GM12878 (cell line): ENCODE results near the gene LDB3. TPM values are rescaled to one million over a fixed set of nuclear protein-coding genes. Genes with fewer than 3 reads are reported as not detected.

Experiments
- ATAC-seq: fragments of 200-7000 bp; cut with Tn5 transposase; 3 replicates; pipeline ENCODE4 v1.9.1; 2020; ENCODE audit warnings: mild to moderate bottlenecking, moderate library complexity
- BruUV-seq: library from RNA; stranded (reverse); fragments of 400-500 nt; replicated peaks from 2 replicates; lab custom pipeline; 2021; lab: Mats Ljungman, UMichigan
- CTCF ChIA-PET: fragments of 300-600 bp; sonication (Branson Sonifier 250); formaldehyde crosslinking; extraction: SDS; loops from one replicate; lab custom pipeline; 2021; ENCODE audit warnings: inconsistent platforms; lab: Yijun Ruan, JAX
- POLR2A ChIA-PET: fragments of 350-600 bp; formaldehyde crosslinking; extraction: SDS; loops from one replicate; lab custom pipeline; 2021; ENCODE audit warnings: inconsistent platforms; lab: Charles Lee
- RAD21 ChIA-PET: fragments of 300-600 bp; sonication (Branson Sonifier 250); formaldehyde crosslinking; loops from one replicate; lab custom pipeline; 2023; ENCODE audit warnings: antibody characterized with exemption; ENCODE audit not compliant: unreplicated experiment; lab: Charles Lee
- SMC1A ChIA-PET: fragments of 300-600 bp; sonication (Branson Sonifier 250); formaldehyde crosslinking; loops from one replicate; lab custom pipeline; 2023; ENCODE audit not compliant: unreplicated experiment, uncharacterized antibody; lab: Charles Lee
- DNase-seq: peaks from one replicate; pipeline ENCODE4 v3.0.0-alpha.2; 2011; ENCODE audit warnings: low read depth, low spot score
- FAIRE-seq: peaks from 3 replicates; lab custom pipeline; 2011; peaks lifted over from hg19 to GRCh38; lab: Jason Lieb, UNC
- H2AFZ ChIP-seq: 2 replicates; pipeline ENCODE4 v1.6.0; 2011; ENCODE audit warnings: low read depth, low read length, control low read depth; ENCODE audit not compliant: control insufficient read depth
- H3K27ac ChIP-seq: 2 replicates; pipeline ENCODE4 v1.5.1; 2011; ENCODE audit warnings: control low read depth; ENCODE audit not compliant: control insufficient read depth, insufficient read depth
- H3K27me3 ChIP-seq, 2 experiments: replicated peaks in 1 of 2; 2 replicates each; pipeline versions ENCODE4 v1.6.0 to v1.6.1; 2011; ENCODE audit warnings: low read length in 1 of 2; ENCODE audit not compliant: control insufficient read depth in 2 of 2, insufficient read depth in 2 of 2
- H3K36me3 ChIP-seq, 2 experiments: 2 replicates each; pipeline ENCODE4 v1.5.1; 2011; ENCODE audit warnings: low read length in 1 of 2; ENCODE audit not compliant: control insufficient read depth in 2 of 2, insufficient read depth in 2 of 2
- H3K4me1 ChIP-seq: 2 replicates; pipeline ENCODE4 v1.6.1; 2011; ENCODE audit warnings: mild to moderate bottlenecking, low read length, moderate library complexity, mixed read lengths; ENCODE audit not compliant: control insufficient read depth, insufficient read depth
- H3K4me2 ChIP-seq: 2 replicates; pipeline ENCODE4 v1.6.0; 2011; ENCODE audit warnings: control low read depth; ENCODE audit not compliant: control insufficient read depth, insufficient read depth
- H3K4me3 ChIP-seq: fragments of 200-600 bp; sonication (generic); 2 replicates; pipeline ENCODE4 v1.5.1; 2016
- H3K79me2 ChIP-seq: 2 replicates; pipeline ENCODE4 v1.6.0; 2011; ENCODE audit warnings: low read length; ENCODE audit not compliant: control insufficient read depth, insufficient read depth
- H3K9ac ChIP-seq: 2 replicates; pipeline ENCODE4 v1.8.0; 2011; ENCODE audit warnings: low read length, control low read depth, mixed read lengths; ENCODE audit not compliant: control insufficient read depth, insufficient read depth
- H3K9me3 ChIP-seq: replicated peaks from 3 replicates; pipeline ENCODE4 v1.5.1; 2011; ENCODE audit warnings: mild to moderate bottlenecking, low read length; ENCODE audit not compliant: control insufficient read depth, insufficient read depth
- H4K20me1 ChIP-seq: 2 replicates; pipeline ENCODE4 v1.6.0; 2011; ENCODE audit not compliant: control insufficient read depth, insufficient read depth
- BACH1 ChIP-seq: fragments of 450-650 bp; IDR thresholded peaks from 2 replicates; pipeline ENCODE4 v1.6.1; 2017; ENCODE audit warnings: mild to moderate bottlenecking, borderline replicate concordance
- CBFB ChIP-seq: IDR thresholded peaks from 2 replicates; pipeline ENCODE4 v1.6.1; 2016; ENCODE audit warnings: antibody characterized with exemption, low read depth
- CBX3 ChIP-seq: fragments of 200-600 bp; sonication (generic); IDR thresholded peaks from 2 replicates; pipeline ENCODE4 v1.6.1; 2016; ENCODE audit warnings: low read depth, borderline replicate concordance
- EED ChIP-seq: sonication (generic); IDR thresholded peaks from 2 replicates; pipeline ENCODE4 v1.6.1; 2016; ENCODE audit warnings: antibody characterized with exemption, low read depth
- HDGF ChIP-seq: fragments of 450-650 bp; IDR thresholded peaks from 2 replicates; pipeline ENCODE4 v1.6.1; 2016; ENCODE audit warnings: antibody characterized with exemption
- IRF3 ChIP-seq: fragments of 450-650 bp; IDR thresholded peaks from 2 replicates; pipeline ENCODE4 v1.6.1; 2014; ENCODE audit warnings: mild to moderate bottlenecking
- IRF5 ChIP-seq: fragments of 450-650 bp; IDR thresholded peaks from 2 replicates; pipeline ENCODE4 v1.6.1; 2017; ENCODE audit warnings: borderline replicate concordance
- NFXL1 ChIP-seq: fragments of 450-650 bp; IDR thresholded peaks from 2 replicates; pipeline ENCODE4 v1.6.1; 2017; ENCODE audit warnings: antibody characterized with exemption, mild to moderate bottlenecking, borderline replicate concordance
- NFYB ChIP-seq: IDR thresholded peaks from 2 replicates; pipeline ENCODE4 v1.6.1; 2011; ENCODE audit warnings: low read depth, mild to moderate bottlenecking, low read length, improper control_type of control experiment, moderate library complexity; ENCODE audit not compliant: insufficient read depth
- NR2C2 ChIP-seq: IDR thresholded peaks from 2 replicates; pipeline ENCODE4 v1.6.1; 2011; ENCODE audit warnings: borderline replicate concordance, low read depth; ENCODE audit not compliant: control insufficient read depth, insufficient read length
- NR2F1 ChIP-seq: fragments of 450-650 bp; conservative IDR thresholded peaks from 2 replicates; pipeline ENCODE4 v1.6.1; 2017; ENCODE audit warnings: mild to moderate bottlenecking
- RELA ChIP-seq: fragments of 450-650 bp; IDR thresholded peaks from 2 replicates; pipeline ENCODE4 v1.8.0; 2014; ENCODE audit warnings: borderline replicate concordance; ENCODE audit not compliant: partially characterized antibody
- SMAD1 ChIP-seq: fragments of 450-650 bp; IDR thresholded peaks from 2 replicates; pipeline ENCODE4 v1.6.1; 2018; ENCODE audit warnings: mild to moderate bottlenecking, low read depth; ENCODE audit not compliant: partially characterized antibody
- TCF7 ChIP-seq: IDR thresholded peaks from 2 replicates; pipeline ENCODE4 v1.6.1; 2014; ENCODE audit warnings: antibody characterized with exemption, borderline replicate concordance
- ZNF622 ChIP-seq: fragments of 450-650 bp; IDR thresholded peaks from 2 replicates; pipeline ENCODE4 v1.6.1; 2017; ENCODE audit warnings: mild to moderate bottlenecking, inconsistent platforms
- ZNF687 ChIP-seq: fragments of 450-650 bp; IDR thresholded peaks from 2 replicates; pipeline ENCODE4 v1.6.1; 2017; ENCODE audit warnings: mild to moderate bottlenecking, moderate library complexity
- ZSCAN29 ChIP-seq: fragments of 450-650 bp; IDR thresholded peaks from 2 replicates; pipeline ENCODE4 v1.6.1; 2017; ENCODE audit warnings: mild to moderate bottlenecking, moderate library complexity
- WGBS: methylation state at CpG from one replicate; pipeline ENCODE4 v1.1.6; 2016; ENCODE audit warnings: low lambda C conversion rate; ENCODE audit not compliant: insufficient replicate concordance, insufficient coverage; ENCODE audit errors: missing lambda C conversion rate; 5-methylcytosine and 5-hydroxymethylcytosine counted together
- in situ Hi-C: fragments of 300-500 bp; cut with MboI; formaldehyde crosslinking; loops from 9 replicates; pipeline ENCODE4 v1.14.3; 2018; ENCODE audit warnings: mixed read lengths
- intact Hi-C: fragments of 100-400 bp; cut with micrococcal nuclease; formaldehyde crosslinking; loops from one replicate; pipeline ENCODE4 v1.14.2; 2022; ENCODE audit not compliant: unreplicated experiment
- polyA plus RNA-seq, 11 experiments: library from polyadenylated mRNA; depleted of rRNA in 4 of 11; unstranded in 6 of 11; stranded (reverse) in 5 of 11; fragments of >200 nt; fragmentation: Nextera tagmentation in 4 of 11; fragmentation: Illumina TruSeq in 1 of 11; extraction: Ambion mirVana in 4 of 11; extraction: Trizol in 1 of 11; gene quantifications; 1 replicate in 1 of 11; 2 replicates in 10 of 11; pipeline versions ENCODE4 v1.2.1 to v1.2.3, GENCODE V29; 2011 to 2016; ENCODE audit warnings: inconsistent platforms in 2 of 11, missing spikeins in 2 of 11, low read depth in 1 of 11
- total RNA-seq, 4 experiments: library from RNA; depleted of rRNA in 3 of 4; stranded (reverse); fragments of >200 nt in 3 of 4; fragmentation: Illumina TruSeq in 1 of 4; extraction: Trizol in 1 of 4; gene quantifications; 2 replicates each; pipeline versions ENCODE4 v1.2.1 to v1.2.3, GENCODE V29; 2013 to 2021
- TF ChIP-seq, protein P1 (sequence below): fragments of 450-650 bp; IDR thresholded peaks from 2 replicates; pipeline ENCODE4 v1.6.1; 2017; ENCODE audit warnings: mild to moderate bottlenecking

Gene LDB3
- total and polyA plus RNA-seq, 10 of the 15 experiments (the other 5 are each of a cell fraction or from before 2014, with no cell fraction given) = 0.02 to 0.07 (median 0.04) TPM; not detected in 1

- no peak overlapping the region for H3K4me2 ChIP-seq
- H2AFZ ChIP-seq = no peak overlapping the region
- TF ChIP-seq RELA (no peak), NFXL1 (no peak), CBFB (no peak), IRF5 (no peak), ZSCAN29 (no peak), NR2F1 (no peak), BACH1 (no peak), HDGF (no peak), ZNF622 (no peak), NR2C2 (no peak), CBX3 (no peak), NFYB (no peak), SMAD1 (no peak), EED (no peak), IRF3 (no peak), TCF7 (no peak), ZNF687 (no peak)
- TF ChIP-seq, protein P1, sequence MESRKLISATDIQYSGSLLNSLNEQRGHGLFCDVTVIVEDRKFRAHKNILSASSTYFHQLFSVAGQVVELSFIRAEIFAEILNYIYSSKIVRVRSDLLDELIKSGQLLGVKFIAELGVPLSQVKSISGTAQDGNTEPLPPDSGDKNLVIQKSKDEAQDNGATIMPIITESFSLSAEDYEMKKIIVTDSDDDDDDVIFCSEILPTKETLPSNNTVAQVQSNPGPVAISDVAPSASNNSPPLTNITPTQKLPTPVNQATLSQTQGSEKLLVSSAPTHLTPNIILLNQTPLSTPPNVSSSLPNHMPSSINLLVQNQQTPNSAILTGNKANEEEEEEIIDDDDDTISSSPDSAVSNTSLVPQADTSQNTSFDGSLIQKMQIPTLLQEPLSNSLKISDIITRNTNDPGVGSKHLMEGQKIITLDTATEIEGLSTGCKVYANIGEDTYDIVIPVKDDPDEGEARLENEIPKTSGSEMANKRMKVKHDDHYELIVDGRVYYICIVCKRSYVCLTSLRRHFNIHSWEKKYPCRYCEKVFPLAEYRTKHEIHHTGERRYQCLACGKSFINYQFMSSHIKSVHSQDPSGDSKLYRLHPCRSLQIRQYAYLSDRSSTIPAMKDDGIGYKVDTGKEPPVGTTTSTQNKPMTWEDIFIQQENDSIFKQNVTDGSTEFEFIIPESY = no peak
- TF ChIP-seq, all 136 proteins: peak for 0
- Histone ChIP-seq H3K27ac (no peak overlapping the region), H3K79me2 (no peaks in the 10 kb centered on the region), H3K4me3 (no peak overlapping the region), H3K9ac (no peak overlapping the region), H3K9me3 (no peaks in the 10 kb centered on the region; the same call in 2 of the 3 replicates), H3K27me3 (no peaks in the 10 kb centered on the region; a peak in 1 of 4 replicates), H4K20me1 (no peaks in the 10 kb centered on the region), H3K36me3 (no peaks in the 10 kb centered on the region), H3K4me1 (no peaks in the 10 kb centered on the region; the same call in 1 of the 2 replicates)
- POLR2A ChIA-PET = interaction anchor here (0.5 kb wide), 1 partner anchor 386 kb away, joined by 3 read pairs; no protein-coding TSS in a partner anchor
- in situ Hi-C loops = no loop called here
- BruUV-seq = no TSS peak
- DNase-seq (no peak), ATAC-seq (no peak), FAIRE-seq (no peak)
- WGBS = 86% methylated on average over 6 of the region's 6 CpGs
- SMC1A ChIA-PET = interaction anchor here (0.9 kb wide), 1 partner anchor 11 kb away, joined by 5 read pairs; no protein-coding TSS in a partner anchor
- intact Hi-C loops = no loop called here
- RAD21 ChIA-PET = no interaction called here
- CTCF ChIA-PET = no interaction called here
These were observed 56.1 kb downstream of the LDB3 start for GRCh38 chr10:86724445-86724844.
